MCF 10A (cell line): ENCODE data around the gene LIN37. TPM values are rescaled to one million over a fixed set of nuclear protein-coding genes. Genes with fewer than 3 reads are reported as not detected.

ENCODE experiments used
- BruUV-seq: library from RNA; stranded (reverse); fragments of 400-500 nt; replicated peaks from 2 replicates; lab custom pipeline; 2021; lab: Mats Ljungman, UMichigan
- CTCF ChIA-PET: fragments of 300-600 bp; sonication (Branson Sonifier 250); formaldehyde crosslinking; extraction: SDS; loops from one replicate; lab custom pipeline; 2021; ENCODE audit warnings: antibody characterized with exemption, inconsistent platforms; lab: Yijun Ruan, JAX
- POLR2A ChIA-PET: fragments of 300-600, 350-650 bp; sonication (Branson Sonifier 250); formaldehyde crosslinking; extraction: SDS; loops from one replicate; lab custom pipeline; 2020; ENCODE audit warnings: antibody characterized with exemption, inconsistent platforms; lab: Yijun Ruan, JAX
- DNase-seq: peaks from one replicate; pipeline ENCODE4 v3.0.0-alpha.2; 2018; ENCODE audit not compliant: unreplicated experiment
- H3K27ac Mint-ChIP-seq: one replicate; pipeline ENCODE4 v1.8.0; 2022; ENCODE audit warnings: mild to moderate bottlenecking, low read depth, mixed read lengths; ENCODE audit not compliant: unreplicated experiment
- H3K27me3 Mint-ChIP-seq: one replicate; pipeline ENCODE4 v1.8.0; 2022; ENCODE audit warnings: mixed read lengths; ENCODE audit not compliant: insufficient read depth, unreplicated experiment
- H3K36me3 Mint-ChIP-seq: one replicate; pipeline ENCODE4 v1.8.0; 2022; ENCODE audit warnings: mild to moderate bottlenecking, moderate library complexity, mixed read lengths; ENCODE audit not compliant: insufficient read depth, unreplicated experiment
- H3K4me1 Mint-ChIP-seq: one replicate; pipeline ENCODE4 v1.8.0; 2022; ENCODE audit warnings: mixed read lengths; ENCODE audit not compliant: insufficient read depth, unreplicated experiment
- H3K4me3 Mint-ChIP-seq: one replicate; pipeline ENCODE4 v1.8.0; 2022; ENCODE audit warnings: mild to moderate bottlenecking, moderate library complexity, mixed read lengths; ENCODE audit not compliant: unreplicated experiment
- H3K9me3 Mint-ChIP-seq: one replicate; pipeline ENCODE4 v1.8.0; 2022; ENCODE audit warnings: mixed read lengths; ENCODE audit not compliant: unreplicated experiment
- intact Hi-C: fragments of 100-400 bp; cut with micrococcal nuclease; formaldehyde crosslinking; loops from 2 replicates; pipeline ENCODE4 v1.14.1; 2022
- total RNA-seq: library from RNA; stranded (reverse); gene quantifications from 2 replicates; pipeline ENCODE4 v1.2.3, GENCODE V29; 2022
- TF ChIP-seq, protein P1 (sequence below): fragments of 200-600 bp; IDR thresholded peaks from one replicate; pipeline ENCODE4 v1.8.0; 2022; ENCODE audit warnings: antibody characterized with exemption, mild to moderate bottlenecking; ENCODE audit not compliant: unreplicated experiment

Gene LIN37
- total RNA-seq, 1 experiment from 2014 or later, result 19.6 TPM

- ChIA-PET CTCF (no interaction called here), POLR2A (no interaction called here)
- intact Hi-C loops, result no loop called here
- H3K4me1 Mint-ChIP-seq, result no peaks in the 10 kb centered on the region
- no peak overlapping the region for H3K4me3 Mint-ChIP-seq
- H3K9me3 Mint-ChIP-seq, result no peaks in the 10 kb centered on the region
- H3K36me3 Mint-ChIP-seq, result no peaks in the 10 kb centered on the region
- H3K27ac Mint-ChIP-seq, result no peak overlapping the region
- no TSS peak for BruUV-seq
- H3K27me3 Mint-ChIP-seq, result no peaks in the 10 kb centered on the region
- TF ChIP-seq, protein P1, sequence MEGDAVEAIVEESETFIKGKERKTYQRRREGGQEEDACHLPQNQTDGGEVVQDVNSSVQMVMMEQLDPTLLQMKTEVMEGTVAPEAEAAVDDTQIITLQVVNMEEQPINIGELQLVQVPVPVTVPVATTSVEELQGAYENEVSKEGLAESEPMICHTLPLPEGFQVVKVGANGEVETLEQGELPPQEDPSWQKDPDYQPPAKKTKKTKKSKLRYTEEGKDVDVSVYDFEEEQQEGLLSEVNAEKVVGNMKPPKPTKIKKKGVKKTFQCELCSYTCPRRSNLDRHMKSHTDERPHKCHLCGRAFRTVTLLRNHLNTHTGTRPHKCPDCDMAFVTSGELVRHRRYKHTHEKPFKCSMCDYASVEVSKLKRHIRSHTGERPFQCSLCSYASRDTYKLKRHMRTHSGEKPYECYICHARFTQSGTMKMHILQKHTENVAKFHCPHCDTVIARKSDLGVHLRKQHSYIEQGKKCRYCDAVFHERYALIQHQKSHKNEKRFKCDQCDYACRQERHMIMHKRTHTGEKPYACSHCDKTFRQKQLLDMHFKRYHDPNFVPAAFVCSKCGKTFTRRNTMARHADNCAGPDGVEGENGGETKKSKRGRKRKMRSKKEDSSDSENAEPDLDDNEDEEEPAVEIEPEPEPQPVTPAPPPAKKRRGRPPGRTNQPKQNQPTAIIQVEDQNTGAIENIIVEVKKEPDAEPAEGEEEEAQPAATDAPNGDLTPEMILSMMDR, result no peak
- DNase-seq, result no peak
These were observed 36.9 kb downstream of the LIN37 start for GRCh38 chr19:35785339-35785627.

- CTCF ChIA-PET, result no interaction called here
- TF ChIP-seq, protein P1, result no peak
- POLR2A ChIA-PET, result no interaction called here
- Mint-ChIP-seq H3K4me1 (no peaks in the 10 kb centered on the region), H3K9me3 (no peaks in the 10 kb centered on the region), H3K4me3 (no peak overlapping the region), H3K27me3 (no peaks in the 10 kb centered on the region), H3K36me3 (no peaks in the 10 kb centered on the region), H3K27ac (no peak overlapping the region)
- BruUV-seq, result no TSS peak
- intact Hi-C loops, result no loop called here
- no peak for DNase-seq
These were observed 38.2 kb downstream of the LIN37 start for GRCh38 chr19:35786299-35787160.

- no peaks in the 10 kb centered on the region for H3K27me3 Mint-ChIP-seq
- H3K4me3 Mint-ChIP-seq, result no peak overlapping the region
- no TSS peak for BruUV-seq
- no peaks in the 10 kb centered on the region for H3K4me1 Mint-ChIP-seq
- TF ChIP-seq, protein P1, result no peak
- H3K36me3 Mint-ChIP-seq, result no peaks in the 10 kb centered on the region
- intact Hi-C loops, result no loop called here
- no peaks in the 10 kb centered on the region for H3K9me3 Mint-ChIP-seq
- no peak for DNase-seq
- ChIA-PET CTCF (no interaction called here), POLR2A (no interaction called here)
- H3K27ac Mint-ChIP-seq, result no peak overlapping the region
These were observed 38.9 kb downstream of the LIN37 start for GRCh38 chr19:35787227-35787799.

GRCh38 chr19:35788205-35788960, 40.0 kb downstream of the LIN37 start:
- DNase-seq, result no peak
- BruUV-seq, result no TSS peak
- ChIA-PET CTCF (interaction anchor here (0.6 kb wide), 1 partner anchor 643 kb away, joined by 3 read pairs; no protein-coding TSS in a partner anchor), POLR2A (no interaction called here)
- TF ChIP-seq, protein P1, result no peak
- intact Hi-C loops, result no loop called here
- H3K9me3 Mint-ChIP-seq, result no peaks in the 10 kb centered on the region
- H3K27me3 Mint-ChIP-seq, result no peaks in the 10 kb centered on the region
- no peak overlapping the region for H3K4me3 Mint-ChIP-seq
- H3K4me1 Mint-ChIP-seq, result no peaks in the 10 kb centered on the region
- H3K27ac Mint-ChIP-seq, result no peak overlapping the region
- no peaks in the 10 kb centered on the region for H3K36me3 Mint-ChIP-seq
